ENCODE results near the gene MTX1. TPM values are rescaled to one million over a fixed set of nuclear protein-coding genes. Genes with fewer than 3 reads are reported as not detected.
A peak's percentile ranks its signal among the peaks of the same experiment; 100 is the strongest.
"Not testable (repeated sequence)": the region's sequence is repeated elsewhere in the genome, so short reads cannot be mapped to it uniquely, and the experiment has no call there.

Gene MTX1
- total RNA-seq, 2 donors from 2014 or later: 49.6 to 57.1 TPM

- intact Hi-C loops (cut with DNase I): loop anchor here (2.0 to 5.0 kb wide), 2 partner anchors 34 to 71 kb away; no protein-coding TSS in a partner anchor
Measured at GRCh38 chr1:155166051-155166470, 42.4 kb upstream of the MTX1 start.

GRCh38 chr1:155166471-155167165 is 41.9 kb upstream of the MTX1 start:
- Histone ChIP-seq H3K36me3 (peaks cover 0 to 11% of the 10 kb centered on the region in 2 donors), H3K27ac (peak overlapping the region; percentile 10 to 14), H3K4me3 (no peak overlapping the region), H3K27me3 (replicated peaks; ENCODE audit: insufficient read depth) (no peaks in the 10 kb centered on the region), H3K9me3 (no peaks in the 10 kb centered on the region), H3K4me1 (replicated peaks) (peaks cover 3% of the 10 kb centered on the region)
- intact Hi-C loops (cut with DNase I): loop anchor here (2.0 to 5.0 kb wide), 2 partner anchors 34 to 72 kb away; no protein-coding TSS in a partner anchor
- TF ChIP-seq POLR2A (IDR thresholded peaks at IDR 0.05): no peak
- no peak for TF ChIP-seq POLR2AphosphoS5 (IDR thresholded peaks at IDR 0.05)
- TF ChIP-seq CTCF (IDR thresholded peaks at IDR 0.05): no peak
- DNase-seq (ENCODE audit: low spot score): no peak
- 29% methylated on average over 26 of the region's 27 CpGs for WGBS

More at GRCh38 chr1:155166051-155166470, 42.4 kb upstream of the MTX1 start:
- DNase-seq (ENCODE audit: low spot score): no peak
- 61% methylated on average over 8 of the region's 8 CpGs for WGBS
- peaks cover 0 to 11% of the 10 kb centered on the region in 2 donors for H3K36me3 ChIP-seq
- no peaks in the 10 kb centered on the region for H3K9me3 ChIP-seq
- H3K4me3 ChIP-seq: no peak overlapping the region
- H3K4me1 ChIP-seq (replicated peaks): peaks cover 3% of the 10 kb centered on the region
- no peak for TF ChIP-seq POLR2AphosphoS5 (IDR thresholded peaks at IDR 0.05)
- TF ChIP-seq CTCF (IDR thresholded peaks at IDR 0.05): no peak
- no peaks in the 10 kb centered on the region for H3K27me3 ChIP-seq (replicated peaks; ENCODE audit: insufficient read depth)
- peak overlapping the region in 1 of 2 donors; percentile 14 for H3K27ac ChIP-seq

GRCh38 chr1:155167166-155168104 is 41.1 kb upstream of the MTX1 start:
- intact Hi-C loops (cut with DNase I): loop anchor here (2.0 to 5.0 kb wide), 2 partner anchors 35 to 73 kb away; no protein-coding TSS in a partner anchor
- Histone ChIP-seq H3K27me3 (replicated peaks; ENCODE audit: insufficient read depth) (no peaks in the 10 kb centered on the region), H3K4me1 (replicated peaks) (peaks cover 3% of the 10 kb centered on the region), H3K27ac (peak overlapping the region; percentile 48 to 58), H3K4me3 (no peak overlapping the region), H3K36me3 (peaks cover 0 to 11% of the 10 kb centered on the region in 2 donors), H3K9me3 (no peaks in the 10 kb centered on the region)
- TF ChIP-seq POLR2AphosphoS5 (IDR thresholded peaks at IDR 0.05) (peak; percentile 73), CTCF (IDR thresholded peaks at IDR 0.05) (peak; percentile 78 to 97 (median 95)), POLR2A (IDR thresholded peaks at IDR 0.05) (no peak)
- 4% methylated on average over 28 of the region's 28 CpGs for WGBS
- DNase-seq (ENCODE audit: low spot score): peak; percentile 87

GRCh38 chr1:155168105-155168445 is 40.4 kb upstream of the MTX1 start:
- H3K27me3 ChIP-seq (replicated peaks; ENCODE audit: insufficient read depth); H3K4me3 ChIP-seq; H3K4me1 ChIP-seq (replicated peaks); H3K9me3 ChIP-seq; DNase-seq (ENCODE audit: low spot score); H3K27ac ChIP-seq: not testable (repeated sequence)
- peaks cover 0 to 11% of the 10 kb centered on the region in 2 donors for H3K36me3 ChIP-seq
- 44% methylated on average over 4 of the region's 4 CpGs for WGBS
- intact Hi-C loops (cut with DNase I): loop anchor here (5.0 kb wide), 1 partner anchor 36 kb away; no protein-coding TSS in a partner anchor
